Activated naive CD8-positive, alpha-beta T cell treated with anti-CD3 and anti-CD28 coated beads, Interleukin-2, amount 10 ng/mL, durations not matched to agents 7 days and 5 days (primary cell): Measurements from ENCODE around the gene TMEM121B. TPM values are rescaled to one million over a fixed set of nuclear protein-coding genes. Genes with fewer than 3 reads are reported as not detected.
A peak's percentile ranks its signal among the peaks of the same experiment; 100 is the strongest.

ENCODE experiments used
- ATAC-seq: fragments of 150-1000 bp; cut with Tn5 transposase; one replicate; pipeline ENCODE4 v1.10.0; 2021; ENCODE audit warnings: low read depth, moderate library complexity
- POLR2A ChIA-PET: fragments of 350-600 bp; sonication (Branson Sonifier 250); formaldehyde crosslinking; loops from one replicate; lab custom pipeline; 2021; ENCODE audit warnings: antibody characterized with exemption; lab: Charles Lee
- DNase-seq: peaks from one replicate; pipeline ENCODE4 v3.0.0; 2021
- H3K27ac Mint-ChIP-seq: one replicate; pipeline ENCODE4 v1.8.0; 2022; ENCODE audit warnings: mild to moderate bottlenecking, mixed read lengths
- H3K27me3 Mint-ChIP-seq: one replicate; pipeline ENCODE4 v1.8.0; 2022; ENCODE audit warnings: mild to moderate bottlenecking, moderate library complexity, mixed read lengths
- H3K36me3 Mint-ChIP-seq: one replicate; pipeline ENCODE4 v1.8.0; 2021; ENCODE audit warnings: mild to moderate bottlenecking, mixed read lengths
- H3K4me1 Mint-ChIP-seq: one replicate; pipeline ENCODE4 v1.8.0; 2021; ENCODE audit warnings: mixed read lengths
- H3K4me3 Mint-ChIP-seq: one replicate; pipeline ENCODE4 v1.8.0; 2022; ENCODE audit warnings: mild to moderate bottlenecking, moderate library complexity, mixed read lengths
- H3K9me3 Mint-ChIP-seq: one replicate; pipeline ENCODE4 v1.8.0; 2021; ENCODE audit warnings: mixed read lengths
- total RNA-seq, 2 experiments: library from RNA; stranded (reverse); gene quantifications; one replicate each; pipeline ENCODE4 v1.2.3, GENCODE V29; 2021

TMEM121B gene
- total RNA-seq, 2 experiments from 2014 or later: 0.08 to 0.09 TPM

GRCh38 chr22:17091851-17092250, 29.3 kb downstream of the TMEM121B start:
- H3K4me3 Mint-ChIP-seq: no peak overlapping the region
- no peaks in the 10 kb centered on the region for H3K27me3 Mint-ChIP-seq
- peaks cover 54% of the 10 kb centered on the region for H3K4me1 Mint-ChIP-seq
- ATAC-seq (no peak), DNase-seq (peak; percentile 0)
- H3K27ac Mint-ChIP-seq: no peak overlapping the region
- no peaks in the 10 kb centered on the region for H3K9me3 Mint-ChIP-seq
- POLR2A ChIA-PET: interaction anchor here (1.0 to 1.6 kb wide), 2 partner anchors 15 to 80 kb away, joined by 3 to 6 read pairs; no protein-coding TSS in a partner anchor
- H3K36me3 Mint-ChIP-seq: peaks cover 17% of the 10 kb centered on the region

- no peak for DNase-seq
- no peak overlapping the region for H3K27ac Mint-ChIP-seq
- peaks cover 18% of the 10 kb centered on the region for H3K36me3 Mint-ChIP-seq
Measured at GRCh38 chr22:17090550-17090949, 30.6 kb downstream of the TMEM121B start.

GRCh38 chr22:17087498-17088131, 33.5 kb downstream of the TMEM121B start:
- H3K4me3 Mint-ChIP-seq: peak overlapping the region; percentile 89
- POLR2A ChIA-PET: interaction anchor here (0.5 to 3.5 kb wide), 11 partner anchors 8 to 143 kb away, joined by 3 to 18 read pairs (median 5); no protein-coding TSS in a partner anchor

More at GRCh38 chr22:17090550-17090949, 30.6 kb downstream of the TMEM121B start:
- peaks cover 60% of the 10 kb centered on the region for H3K4me1 Mint-ChIP-seq
- POLR2A ChIA-PET: no interaction called here
- no peak for ATAC-seq
- H3K9me3 Mint-ChIP-seq: no peaks in the 10 kb centered on the region
- no peak overlapping the region for H3K4me3 Mint-ChIP-seq
- no peaks in the 10 kb centered on the region for H3K27me3 Mint-ChIP-seq

GRCh38 chr22:17086788-17087497, 34.2 kb downstream of the TMEM121B start:
- Mint-ChIP-seq H3K4me1 (peaks cover 54% of the 10 kb centered on the region), H3K27me3 (no peaks in the 10 kb centered on the region), H3K27ac (peak overlapping the region; percentile 87), H3K36me3 (peaks cover 14% of the 10 kb centered on the region), H3K9me3 (no peaks in the 10 kb centered on the region), H3K4me3 (peak overlapping the region; percentile 89)
- no peak for ATAC-seq
- POLR2A ChIA-PET: interaction anchor here (0.5 to 3.5 kb wide), 12 partner anchors 8 to 143 kb away, joined by 3 to 18 read pairs (median 4); no protein-coding TSS in a partner anchor
- DNase-seq: peak; percentile 45

More at GRCh38 chr22:17087498-17088131, 33.5 kb downstream of the TMEM121B start:
- ATAC-seq (peak; percentile 6), DNase-seq (peak; percentile 62)
- Mint-ChIP-seq H3K9me3 (no peaks in the 10 kb centered on the region), H3K4me1 (peaks cover 56% of the 10 kb centered on the region), H3K27ac (peak overlapping the region; percentile 87), H3K36me3 (peaks cover 14% of the 10 kb centered on the region), H3K27me3 (no peaks in the 10 kb centered on the region)

GRCh38 chr22:17086296-17086695, 34.9 kb downstream of the TMEM121B start:
- no peak for ATAC-seq
- Mint-ChIP-seq H3K27me3 (peaks cover 2% of the 10 kb centered on the region), H3K27ac (peak overlapping the region; percentile 87), H3K4me1 (peaks cover 49% of the 10 kb centered on the region), H3K4me3 (peak overlapping the region; percentile 89), H3K9me3 (no peaks in the 10 kb centered on the region), H3K36me3 (peaks cover 14% of the 10 kb centered on the region)
- POLR2A ChIA-PET: interaction anchor here (0.7 to 3.5 kb wide), 16 partner anchors 9 to 133 kb away, joined by 3 to 18 read pairs (median 5); partner anchors contain the start of gene ADA2
- peak; percentile 34 for DNase-seq

GRCh38 chr22:17085277-17086181, 35.6 kb downstream of the TMEM121B start:
- peak overlapping the region; percentile 89 for H3K4me3 Mint-ChIP-seq
- peak overlapping the region; percentile 87 for H3K27ac Mint-ChIP-seq
- ATAC-seq (no peak), DNase-seq (peak; percentile 62)
- H3K9me3 Mint-ChIP-seq: no peaks in the 10 kb centered on the region
- H3K27me3 Mint-ChIP-seq: peaks cover 3% of the 10 kb centered on the region
- POLR2A ChIA-PET: interaction anchor here (0.6 to 1.4 kb wide), 9 partner anchors 16 to 133 kb away, joined by 3 to 7 read pairs (median 4); partner anchors contain the start of gene ADA2
- H3K36me3 Mint-ChIP-seq: peaks cover 9% of the 10 kb centered on the region
- H3K4me1 Mint-ChIP-seq: peaks cover 41% of the 10 kb centered on the region

GRCh38 chr22:17084554-17085276, 36.4 kb downstream of the TMEM121B start, which contains the start of gene IL17RA:
IL17RA (plus strand) TSS chr22:17085000; CDS start chr22:17085092, 92 bp downstream.
- POLR2A ChIA-PET: interaction anchor here (0.6 to 1.4 kb wide), 8 partner anchors 10 to 152 kb away, joined by 3 to 7 read pairs (median 4); partner anchors contain the start of gene ADA2
- peak within 1 kb of the TSS; percentile 89 for H3K4me3 Mint-ChIP-seq
- H3K36me3 Mint-ChIP-seq: peaks cover 9% of the 10 kb centered on the region
- peak within 1 kb of the TSS; percentile 92 for H3K27ac Mint-ChIP-seq
- ATAC-seq: peak; percentile 89
- H3K9me3 Mint-ChIP-seq: no peaks in the 10 kb centered on the region
- peaks cover 6% of the 10 kb centered on the region for H3K27me3 Mint-ChIP-seq
- H3K4me1 Mint-ChIP-seq: peaks cover 39% of the 10 kb centered on the region
- DNase-seq: peak; percentile 97

- Mint-ChIP-seq H3K9me3 (no peaks in the 10 kb centered on the region), H3K36me3 (peaks cover 3% of the 10 kb centered on the region), H3K4me3 (peak overlapping the region; percentile 89), H3K27me3 (peaks cover 6% of the 10 kb centered on the region), H3K27ac (peak overlapping the region; percentile 92), H3K4me1 (peaks cover 31% of the 10 kb centered on the region)
- ATAC-seq: no peak
- peak; percentile 30 for DNase-seq
- POLR2A ChIA-PET: interaction anchor here (0.8 to 1.0 kb wide), 3 partner anchors 9 to 153 kb away, joined by 3 to 4 read pairs (median 3); no protein-coding TSS in a partner anchor
Measured at GRCh38 chr22:17083811-17084441, 37.2 kb downstream of the TMEM121B start.

GRCh38 chr22:17083255-17083654, 37.9 kb downstream of the TMEM121B start:
- peaks cover 6% of the 10 kb centered on the region for H3K27me3 Mint-ChIP-seq
- H3K36me3 Mint-ChIP-seq: peaks cover 3% of the 10 kb centered on the region
- DNase-seq (no peak), ATAC-seq (no peak)
- peak overlapping the region; percentile 77 for H3K27ac Mint-ChIP-seq
- POLR2A ChIA-PET: no interaction called here
- peaks cover 28% of the 10 kb centered on the region for H3K4me1 Mint-ChIP-seq
- no peaks in the 10 kb centered on the region for H3K9me3 Mint-ChIP-seq
- peak overlapping the region; percentile 54 for H3K4me3 Mint-ChIP-seq

- POLR2A ChIA-PET: interaction anchor here (0.7 kb wide), 1 partner anchor 82 kb away, joined by 3 read pairs; no protein-coding TSS in a partner anchor
- ATAC-seq (no peak), DNase-seq (no peak)
- Mint-ChIP-seq H3K4me1 (peaks cover 22% of the 10 kb centered on the region), H3K9me3 (no peaks in the 10 kb centered on the region), H3K27me3 (peaks cover 10% of the 10 kb centered on the region), H3K27ac (no peak overlapping the region), H3K36me3 (no peaks in the 10 kb centered on the region), H3K4me3 (no peak overlapping the region)
Measured at GRCh38 chr22:17079572-17079971, 41.6 kb downstream of the TMEM121B start.

GRCh38 chr22:17077255-17077654, 43.9 kb downstream of the TMEM121B start:
- POLR2A ChIA-PET: no interaction called here
- H3K4me3 Mint-ChIP-seq: no peak overlapping the region

More at GRCh38 chr22:17077255-17077654, 43.9 kb downstream of the TMEM121B start:
- no peaks in the 10 kb centered on the region for H3K9me3 Mint-ChIP-seq
- H3K36me3 Mint-ChIP-seq: no peaks in the 10 kb centered on the region
- DNase-seq (no peak), ATAC-seq (no peak)
- peaks cover 32% of the 10 kb centered on the region for H3K27me3 Mint-ChIP-seq
- no peak overlapping the region for H3K27ac Mint-ChIP-seq
- H3K4me1 Mint-ChIP-seq: peaks cover 15% of the 10 kb centered on the region
